WTC11 (cell line): Measurements from ENCODE around the gene CATSPERB. TPM values are rescaled to one million over a fixed set of nuclear protein-coding genes. Genes with fewer than 3 reads are reported as not detected.
"Not testable (repeated sequence)": the region's sequence is repeated elsewhere in the genome, so short reads cannot be mapped to it uniquely, and the experiment has no call there.

ENCODE experiments used
- ATAC-seq: fragments of 200-7000 bp; cut with Tn5 transposase; 2 replicates; pipeline ENCODE4 v1.10.0; 2021; ENCODE audit warnings: mild to moderate bottlenecking, moderate library complexity
- CTCF ChIA-PET: fragments of 300-600 bp; sonication (Branson Sonifier 250); formaldehyde crosslinking; loops from one replicate; lab custom pipeline; 2021; ENCODE audit warnings: antibody characterized with exemption; lab: Charles Lee
- POLR2A ChIA-PET: fragments of 350-600 bp; sonication (Branson Sonifier 250); formaldehyde crosslinking; loops from one replicate; lab custom pipeline; 2021; ENCODE audit warnings: antibody characterized with exemption; lab: Charles Lee
- DNase-seq: peaks from one replicate; pipeline ENCODE4 v3.0.0; 2021; ENCODE audit warnings: low spot score
- H3K27ac Mint-ChIP-seq: 2 replicates; pipeline ENCODE4 v1.8.0; 2021; ENCODE audit warnings: mixed read lengths
- H3K27me3 Mint-ChIP-seq: 2 replicates; pipeline ENCODE4 v1.8.0; 2021; ENCODE audit warnings: low read depth, mild to moderate bottlenecking, moderate library complexity, mixed read lengths
- H3K36me3 Mint-ChIP-seq: 2 replicates; pipeline ENCODE4 v1.8.0; 2021; ENCODE audit warnings: mixed read lengths
- H3K4me1 Mint-ChIP-seq: 2 replicates; pipeline ENCODE4 v1.8.0; 2022; ENCODE audit warnings: mixed read lengths
- H3K4me3 Mint-ChIP-seq: 2 replicates; pipeline ENCODE4 v1.8.0; 2021; ENCODE audit warnings: mild to moderate bottlenecking, moderate library complexity, mixed read lengths
- H3K9me3 Mint-ChIP-seq: 2 replicates; pipeline ENCODE4 v1.8.0; 2021; ENCODE audit warnings: mixed read lengths
- CDX4 ChIP-seq: fragments of 250-450 bp; sonication (Bioruptor Pico); IDR thresholded peaks from 2 replicates; pipeline ENCODE4 v1.9.0; 2021; ENCODE audit warnings: moderate library complexity, mild to moderate bottlenecking, inconsistent platforms, borderline replicate concordance
- E2F1 ChIP-seq: sonication (generic); formaldehyde crosslinking; IDR thresholded peaks from 2 replicates; pipeline ENCODE4 v1.8.0; 2022; ENCODE audit warnings: mild to moderate bottlenecking, missing genetic modification reagents
- ERG ChIP-seq: fragments of 250-450 bp; sonication (Bioruptor Pico); IDR thresholded peaks from 2 replicates; pipeline ENCODE4 v1.8.0; 2021; ENCODE audit warnings: mild to moderate bottlenecking
- ETV6 ChIP-seq: sonication (generic); formaldehyde crosslinking; IDR thresholded peaks from 2 replicates; pipeline ENCODE4 v1.8.1; 2022; ENCODE audit warnings: mild to moderate bottlenecking, missing genetic modification reagents
- KAT7 ChIP-seq: sonication (generic); formaldehyde crosslinking; IDR thresholded peaks from 2 replicates; pipeline ENCODE4 v1.8.1; 2023; ENCODE audit warnings: missing genetic modification reagents, mild to moderate bottlenecking, borderline replicate concordance
- MXD4 ChIP-seq: fragments of 250-450 bp; sonication (Bioruptor Pico); IDR thresholded peaks from 2 replicates; pipeline ENCODE4 v1.8.0; 2021; ENCODE audit warnings: mild to moderate bottlenecking, moderate library complexity, borderline replicate concordance
- NFE2L1 ChIP-seq: sonication (generic); formaldehyde crosslinking; IDR thresholded peaks from 2 replicates; pipeline ENCODE4 v1.8.1; 2023; ENCODE audit warnings: missing genetic modification reagents
- SMAD3 ChIP-seq: sonication (generic); formaldehyde crosslinking; IDR thresholded peaks from 2 replicates; pipeline ENCODE4 v1.8.0; 2022; ENCODE audit warnings: missing genetic modification reagents, mild to moderate bottlenecking, borderline replicate concordance
- SP1 ChIP-seq: sonication (generic); formaldehyde crosslinking; conservative IDR thresholded peaks from 2 replicates; pipeline ENCODE4 v1.8.1; 2022; ENCODE audit warnings: missing genetic modification reagents
- ZBTB21 ChIP-seq: sonication (generic); formaldehyde crosslinking; IDR thresholded peaks from 2 replicates; pipeline ENCODE4 v1.8.1; 2023; ENCODE audit warnings: mild to moderate bottlenecking, missing genetic modification reagents, borderline replicate concordance
- ZBTB43 ChIP-seq: sonication (generic); formaldehyde crosslinking; IDR thresholded peaks from 2 replicates; pipeline ENCODE4 v1.8.1; 2023; ENCODE audit warnings: mild to moderate bottlenecking, missing genetic modification reagents
- ZNF219 ChIP-seq: sonication (generic); formaldehyde crosslinking; IDR thresholded peaks from 2 replicates; pipeline ENCODE4 v1.8.0; 2023; ENCODE audit warnings: missing genetic modification reagents, mild to moderate bottlenecking, borderline replicate concordance
- ZNF396 ChIP-seq: fragments of 250-450 bp; sonication (Bioruptor Pico); IDR thresholded peaks from 2 replicates; pipeline ENCODE4 v1.8.0; 2021; ENCODE audit warnings: mild to moderate bottlenecking, moderate library complexity, borderline replicate concordance
- ZNF671 ChIP-seq: fragments of 250-450 bp; sonication (Bioruptor Pico); IDR thresholded peaks from 2 replicates; pipeline ENCODE4 v1.8.0; 2021; ENCODE audit warnings: mild to moderate bottlenecking
- total RNA-seq: library from RNA; stranded (reverse); gene quantifications from 3 replicates; pipeline ENCODE4 v1.2.3, GENCODE V29; 2021
- TF ChIP-seq, protein P1 (sequence below): sonication (generic); formaldehyde crosslinking; IDR thresholded peaks from 2 replicates; pipeline ENCODE4 v1.8.1; 2022; ENCODE audit warnings: mild to moderate bottlenecking, missing genetic modification reagents, moderate library complexity, borderline replicate concordance
- TF ChIP-seq, protein P2 (sequence below): sonication (generic); formaldehyde crosslinking; IDR thresholded peaks from 2 replicates; pipeline ENCODE4 v1.8.1; 2023; ENCODE audit warnings: mild to moderate bottlenecking, missing genetic modification reagents, moderate library complexity
- TF ChIP-seq, protein P3 (sequence below): sonication (generic); formaldehyde crosslinking; IDR thresholded peaks from 2 replicates; pipeline ENCODE4 v1.8.1; 2022; ENCODE audit warnings: mild to moderate bottlenecking, moderate library complexity, missing genetic modification reagents

CATSPERB gene
- total RNA-seq, 1 experiment from 2014 or later: 0.11 TPM

DNA sequence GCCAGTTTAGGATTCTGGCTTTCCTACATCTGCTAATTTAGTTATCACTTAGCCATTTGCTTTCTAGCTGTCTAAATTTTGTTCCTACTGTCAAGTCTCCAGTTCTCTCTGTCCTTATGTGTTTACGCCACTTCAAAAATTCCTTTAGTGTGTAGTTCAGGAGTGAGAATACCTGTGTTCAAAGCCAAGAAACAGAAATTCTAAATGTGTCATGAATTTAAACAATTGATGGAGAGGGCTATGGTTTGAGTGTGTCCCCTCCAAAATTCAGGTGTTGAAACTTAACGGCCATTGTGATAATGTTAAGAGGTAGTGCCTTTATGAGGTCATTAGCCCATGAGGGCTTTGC lies 11.4 kb upstream of the CATSPERB start:
- H3K27me3 Mint-ChIP-seq: no peaks in the 10 kb centered on the region
- no peaks in the 10 kb centered on the region for H3K36me3 Mint-ChIP-seq
- H3K4me1 Mint-ChIP-seq: no peaks in the 10 kb centered on the region
- CTCF ChIA-PET: no interaction called here
- TF ChIP-seq MXD4 (CRISPR knock-in tag): no peak
- TF ChIP-seq, all 79 proteins: peak for 0
- H3K4me3 Mint-ChIP-seq: no peak overlapping the region
- peaks cover 5% of the 10 kb centered on the region for H3K9me3 Mint-ChIP-seq
- POLR2A ChIA-PET: no interaction called here
- ATAC-seq (no peak), DNase-seq (no peak)
- no peak overlapping the region for H3K27ac Mint-ChIP-seq

DNA sequence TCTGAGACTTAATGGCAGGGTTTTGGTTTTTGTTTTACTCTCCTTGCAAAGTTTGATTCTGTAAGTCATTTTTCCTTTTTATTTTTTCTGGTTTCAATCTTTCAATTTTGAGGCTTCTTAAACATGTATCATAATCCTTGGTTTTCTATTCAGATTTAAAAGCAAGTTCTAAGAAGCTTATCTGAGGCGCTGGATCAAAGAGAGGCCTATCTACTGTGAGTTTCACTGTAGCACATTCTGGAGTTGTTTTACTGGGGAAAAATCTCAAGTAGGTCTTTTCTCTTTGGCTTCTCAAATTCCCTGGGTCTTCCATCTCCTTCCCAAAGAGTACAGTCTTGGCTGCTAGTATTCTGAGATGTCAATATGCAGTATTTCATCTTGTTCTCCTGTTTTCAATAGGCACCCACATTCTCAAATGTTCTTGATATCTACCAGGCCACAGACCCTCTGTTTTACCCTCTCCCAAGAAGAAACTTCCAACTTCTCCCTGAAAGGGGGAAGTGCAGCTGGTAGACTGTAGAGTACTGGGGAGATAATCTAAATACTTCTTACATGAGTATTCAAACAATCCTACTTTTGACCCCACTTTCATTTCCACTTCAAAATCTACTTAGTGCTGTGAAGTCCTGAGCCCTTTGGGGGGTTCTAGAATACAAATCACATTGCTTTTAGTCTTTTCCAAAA lies 10.9 kb upstream of the CATSPERB start:
- H3K9me3 Mint-ChIP-seq: peaks cover 5% of the 10 kb centered on the region
- POLR2A ChIA-PET: no interaction called here

DNA sequence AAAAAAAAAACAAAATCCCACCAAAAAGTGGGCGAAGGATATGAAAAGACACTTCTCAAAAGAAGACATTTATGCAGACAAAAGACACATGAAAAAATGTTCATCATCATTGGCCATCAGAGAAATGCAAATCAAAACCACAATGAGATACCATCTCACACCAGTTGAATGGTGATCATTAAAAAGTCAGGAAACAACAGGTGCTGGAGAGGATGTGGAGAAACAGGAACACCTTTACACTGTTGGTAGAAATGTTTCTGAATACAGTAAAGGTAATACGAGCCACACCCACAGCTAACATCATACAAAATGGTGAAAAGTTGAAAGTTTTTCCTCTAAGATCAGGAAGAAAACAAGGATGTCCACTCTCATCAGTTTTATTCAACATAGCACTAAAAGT lies 8.0 kb upstream of the CATSPERB start:
- ATAC-seq, H3K27ac Mint-ChIP-seq, H3K4me1 Mint-ChIP-seq, H3K9me3 Mint-ChIP-seq, H3K4me3 Mint-ChIP-seq, CTCF ChIA-PET, DNase-seq, H3K27me3 Mint-ChIP-seq, POLR2A ChIA-PET, H3K36me3 Mint-ChIP-seq: not testable (repeated sequence)

More for the DNA sequence above, 10.9 kb upstream of the CATSPERB start:
- DNase-seq (no peak), ATAC-seq (no peak)
- no peaks in the 10 kb centered on the region for H3K4me1 Mint-ChIP-seq
- TF ChIP-seq E2F1: no peak
- TF ChIP-seq, protein P1, sequence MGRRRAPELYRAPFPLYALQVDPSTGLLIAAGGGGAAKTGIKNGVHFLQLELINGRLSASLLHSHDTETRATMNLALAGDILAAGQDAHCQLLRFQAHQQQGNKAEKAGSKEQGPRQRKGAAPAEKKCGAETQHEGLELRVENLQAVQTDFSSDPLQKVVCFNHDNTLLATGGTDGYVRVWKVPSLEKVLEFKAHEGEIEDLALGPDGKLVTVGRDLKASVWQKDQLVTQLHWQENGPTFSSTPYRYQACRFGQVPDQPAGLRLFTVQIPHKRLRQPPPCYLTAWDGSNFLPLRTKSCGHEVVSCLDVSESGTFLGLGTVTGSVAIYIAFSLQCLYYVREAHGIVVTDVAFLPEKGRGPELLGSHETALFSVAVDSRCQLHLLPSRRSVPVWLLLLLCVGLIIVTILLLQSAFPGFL (CRISPR knock-in tag): no peak
- no peak for TF ChIP-seq SMAD3 (CRISPR knock-in tag)
- no peak for TF ChIP-seq ZBTB21
- TF ChIP-seq SP1 (CRISPR knock-in tag): no peak
- no peak for TF ChIP-seq NFE2L1 (CRISPR knock-in tag)
- no peak for TF ChIP-seq CDX4 (CRISPR knock-in tag)
- TF ChIP-seq ZNF219 (CRISPR knock-in tag): no peak
- H3K27me3 Mint-ChIP-seq: no peaks in the 10 kb centered on the region
- no peak overlapping the region for H3K4me3 Mint-ChIP-seq
- CTCF ChIA-PET: no interaction called here
- H3K27ac Mint-ChIP-seq: no peak overlapping the region
- H3K36me3 Mint-ChIP-seq: no peaks in the 10 kb centered on the region

DNA sequence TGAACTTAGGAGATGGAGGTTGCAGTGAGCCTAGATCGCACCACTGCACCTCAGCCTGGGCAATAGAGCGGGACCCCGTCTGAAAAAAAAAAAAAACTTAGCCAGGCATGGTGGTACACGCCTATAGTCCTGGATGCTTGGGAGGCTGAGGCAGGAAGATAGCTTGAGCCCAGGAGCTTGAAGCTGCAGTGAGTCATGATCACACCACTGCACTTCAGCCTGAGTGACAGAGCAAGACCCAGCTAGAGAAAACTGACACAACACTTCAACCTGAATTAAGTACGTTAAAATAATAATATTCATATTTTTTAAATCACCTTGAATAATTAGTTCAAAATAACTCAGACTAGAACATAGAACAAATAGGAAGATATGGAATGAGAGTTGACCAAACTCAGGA lies 5.7 kb upstream of the CATSPERB start:
- Mint-ChIP-seq H3K4me3 (no peak overlapping the region), H3K27ac (no peak overlapping the region), H3K9me3 (peaks cover 8% of the 10 kb centered on the region), H3K36me3 (no peaks in the 10 kb centered on the region), H3K4me1 (no peaks in the 10 kb centered on the region), H3K27me3 (no peaks in the 10 kb centered on the region)
- POLR2A ChIA-PET: no interaction called here
- ATAC-seq (no peak), DNase-seq (no peak)
- CTCF ChIA-PET: interaction anchor here (0.6 kb wide), 1 partner anchor 225 kb away, joined by 4 read pairs; no protein-coding TSS in a partner anchor
- TF ChIP-seq ZBTB43 (no peak), ZNF671 (CRISPR knock-in tag) (no peak), ERG (no peak), ETV6 (CRISPR knock-in tag) (no peak), ZNF396 (CRISPR knock-in tag) (no peak), KAT7 (no peak)
- TF ChIP-seq, protein P2, sequence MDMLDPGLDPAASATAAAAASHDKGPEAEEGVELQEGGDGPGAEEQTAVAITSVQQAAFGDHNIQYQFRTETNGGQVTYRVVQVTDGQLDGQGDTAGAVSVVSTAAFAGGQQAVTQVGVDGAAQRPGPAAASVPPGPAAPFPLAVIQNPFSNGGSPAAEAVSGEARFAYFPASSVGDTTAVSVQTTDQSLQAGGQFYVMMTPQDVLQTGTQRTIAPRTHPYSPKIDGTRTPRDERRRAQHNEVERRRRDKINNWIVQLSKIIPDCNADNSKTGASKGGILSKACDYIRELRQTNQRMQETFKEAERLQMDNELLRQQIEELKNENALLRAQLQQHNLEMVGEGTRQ: no peak
- TF ChIP-seq, protein P3, sequence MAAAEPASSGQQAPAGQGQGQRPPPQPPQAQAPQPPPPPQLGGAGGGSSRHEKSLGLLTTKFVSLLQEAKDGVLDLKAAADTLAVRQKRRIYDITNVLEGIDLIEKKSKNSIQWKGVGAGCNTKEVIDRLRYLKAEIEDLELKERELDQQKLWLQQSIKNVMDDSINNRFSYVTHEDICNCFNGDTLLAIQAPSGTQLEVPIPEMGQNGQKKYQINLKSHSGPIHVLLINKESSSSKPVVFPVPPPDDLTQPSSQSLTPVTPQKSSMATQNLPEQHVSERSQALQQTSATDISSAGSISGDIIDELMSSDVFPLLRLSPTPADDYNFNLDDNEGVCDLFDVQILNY (CRISPR knock-in tag): no peak
